Left ventricle myocardium inferior (tissue), 1 donor: ENCODE results near the gene TYROBP. TPM values are rescaled to one million over a fixed set of nuclear protein-coding genes. Genes with fewer than 3 reads are reported as not detected.

Source experiments
- DNase-seq: peaks from one replicate; pipeline ENCODE4 v3.0.0-alpha.2; 2020
- H3K27ac ChIP-seq: fragments of 200-600 bp; replicated peaks from 2 replicates; pipeline ENCODE4 v1.8.0; 2021
- H3K27me3 ChIP-seq: fragments of 200-600 bp; 2 replicates; pipeline ENCODE4 v1.8.0; 2021; ENCODE audit warnings: low read depth
- H3K36me3 ChIP-seq: fragments of 200-600 bp; 2 replicates; pipeline ENCODE4 v1.8.0; 2021
- H3K4me1 ChIP-seq: fragments of 200-600 bp; 2 replicates; pipeline ENCODE4 v1.8.0; 2021
- H3K4me3 ChIP-seq: fragments of 200-600 bp; 2 replicates; pipeline ENCODE4 v1.8.0; 2021; ENCODE audit warnings: mild to moderate bottlenecking, moderate library complexity
- H3K9me3 ChIP-seq: fragments of 200-600 bp; replicated peaks from 2 replicates; pipeline ENCODE4 v1.8.0; 2021
- intact Hi-C: fragments of 100-400 bp; cut with micrococcal nuclease; formaldehyde crosslinking; loops from one replicate; pipeline ENCODE4 v1.11.0; 2022
- total RNA-seq: library from RNA; stranded (reverse); fragmentation: NEBNext Ultra II Directional; extraction: Animal tissue kit (Norgen Biotek cat#: 25700); gene quantifications from one replicate; pipeline ENCODE4 v1.2.1, GENCODE V29; 2021
- TF ChIP-seq, protein P1 (sequence below): fragments of 200-600 bp; IDR thresholded peaks from 2 replicates; pipeline ENCODE4 v1.8.0; 2021; ENCODE audit warnings: antibody characterized with exemption, mild to moderate bottlenecking, borderline replicate concordance
- donor health status: DM: no; HTN: yes; CAD: no; lungs with severe emphysema.

Gene TYROBP
- total RNA-seq, 1 donor from 2014 or later = 26.2 TPM

DNA sequence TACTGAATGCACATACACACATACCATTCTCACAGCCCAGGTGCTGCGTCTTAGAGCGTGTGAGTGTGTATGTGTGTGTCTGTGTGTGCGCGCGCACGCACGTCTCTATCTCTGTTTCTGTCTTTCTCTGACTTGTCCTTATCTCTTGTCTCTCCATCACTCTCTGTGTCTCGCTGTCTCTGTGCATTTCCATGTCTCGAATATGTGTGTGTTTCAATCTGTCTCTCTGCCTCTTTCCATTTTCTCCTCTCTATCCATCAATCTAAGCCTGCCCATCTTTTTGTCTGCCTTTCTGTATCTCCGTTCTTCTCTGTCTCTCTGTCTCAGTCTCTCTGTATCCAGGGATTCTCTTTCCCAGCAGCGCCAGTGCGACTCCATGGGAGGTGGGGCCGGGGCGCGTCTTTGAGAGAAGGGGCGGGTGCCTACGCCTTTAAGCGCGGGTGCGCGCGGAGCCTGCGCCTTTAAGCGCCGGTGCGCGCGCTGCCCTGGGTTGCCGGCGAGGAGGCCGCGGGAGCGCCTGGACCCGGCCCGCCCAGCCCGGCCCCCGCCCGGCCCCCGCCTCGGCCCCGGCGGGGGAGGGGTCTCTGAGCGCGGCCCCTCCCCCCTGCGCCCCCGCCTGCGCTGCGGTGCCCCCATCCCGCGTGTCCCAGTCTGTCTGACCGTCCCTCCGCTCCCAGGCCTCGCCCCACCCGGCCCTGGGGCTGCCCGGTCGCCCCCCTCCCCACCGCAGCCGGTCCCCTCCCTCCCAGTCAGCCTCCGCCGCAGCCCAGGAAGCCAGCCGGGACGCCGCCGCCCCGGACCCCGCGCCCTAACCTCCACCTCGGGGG, 28.0 kb upstream of the TYROBP start, which contains the start of gene LRFN3:
Gene LRFN3 (plus strand): TSS at position 464 of the 827 bp plus-strand sequence. CDS start 3,052 bp downstream, outside the sequence.
- Histone ChIP-seq H3K9me3 (no peaks in the 10 kb centered on the region), H3K27me3 (no peaks in the 10 kb centered on the region), H3K36me3 (peaks cover 22% of the 10 kb centered on the region), H3K4me3 (peak within 1 kb of the TSS; percentile 71), H3K4me1 (peaks cover 35% of the 10 kb centered on the region), H3K27ac (peak within 1 kb of the TSS; percentile 76)
- peak; percentile 78 for DNase-seq
- TF ChIP-seq, protein P1, sequence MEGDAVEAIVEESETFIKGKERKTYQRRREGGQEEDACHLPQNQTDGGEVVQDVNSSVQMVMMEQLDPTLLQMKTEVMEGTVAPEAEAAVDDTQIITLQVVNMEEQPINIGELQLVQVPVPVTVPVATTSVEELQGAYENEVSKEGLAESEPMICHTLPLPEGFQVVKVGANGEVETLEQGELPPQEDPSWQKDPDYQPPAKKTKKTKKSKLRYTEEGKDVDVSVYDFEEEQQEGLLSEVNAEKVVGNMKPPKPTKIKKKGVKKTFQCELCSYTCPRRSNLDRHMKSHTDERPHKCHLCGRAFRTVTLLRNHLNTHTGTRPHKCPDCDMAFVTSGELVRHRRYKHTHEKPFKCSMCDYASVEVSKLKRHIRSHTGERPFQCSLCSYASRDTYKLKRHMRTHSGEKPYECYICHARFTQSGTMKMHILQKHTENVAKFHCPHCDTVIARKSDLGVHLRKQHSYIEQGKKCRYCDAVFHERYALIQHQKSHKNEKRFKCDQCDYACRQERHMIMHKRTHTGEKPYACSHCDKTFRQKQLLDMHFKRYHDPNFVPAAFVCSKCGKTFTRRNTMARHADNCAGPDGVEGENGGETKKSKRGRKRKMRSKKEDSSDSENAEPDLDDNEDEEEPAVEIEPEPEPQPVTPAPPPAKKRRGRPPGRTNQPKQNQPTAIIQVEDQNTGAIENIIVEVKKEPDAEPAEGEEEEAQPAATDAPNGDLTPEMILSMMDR = no peak
- intact Hi-C loops = loop anchor here (10.0 kb wide), 1 partner anchor 51 kb away; no protein-coding TSS in a partner anchor

DNA sequence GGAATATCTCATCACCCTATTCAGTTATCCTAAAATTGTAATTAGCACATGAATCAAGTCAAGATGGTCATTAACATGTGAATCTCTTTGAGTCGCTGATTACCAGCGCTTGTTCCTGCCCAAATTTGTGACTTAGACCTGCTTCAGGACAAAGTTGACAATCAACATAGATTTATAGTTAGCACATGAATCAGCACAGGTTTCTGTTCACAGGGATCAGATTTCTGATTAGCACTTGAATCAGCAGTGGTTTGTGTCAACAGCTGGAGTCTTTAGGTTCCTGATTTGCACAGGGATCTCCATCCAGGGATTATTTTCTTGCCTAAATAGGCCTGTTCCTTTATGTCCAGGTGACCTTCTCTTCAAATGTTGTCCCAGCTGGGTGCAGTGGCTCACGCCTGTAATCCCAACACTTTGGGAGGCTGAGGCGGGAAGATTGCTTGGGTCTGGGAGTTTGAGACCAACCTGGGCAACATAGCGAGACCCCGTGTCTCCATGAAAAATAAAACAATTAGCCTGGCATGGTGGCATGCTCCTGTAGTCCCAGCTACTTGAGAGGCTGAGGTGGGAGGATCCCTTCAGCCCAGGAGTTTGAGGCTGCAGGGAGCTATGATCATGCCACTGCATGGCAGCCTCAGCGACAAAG, 24.3 kb upstream of the TYROBP start:
- no peak for DNase-seq
- Histone ChIP-seq H3K4me1 (peaks cover 30% of the 10 kb centered on the region), H3K27ac (no peak overlapping the region), H3K27me3 (peaks cover 1% of the 10 kb centered on the region), H3K9me3 (no peaks in the 10 kb centered on the region), H3K36me3 (no peaks in the 10 kb centered on the region), H3K4me3 (no peak overlapping the region)
- TF ChIP-seq, protein P1 = no peak
- intact Hi-C loops = loop anchor here (10.0 kb wide), 1 partner anchor 48 kb away; no protein-coding TSS in a partner anchor

DNA sequence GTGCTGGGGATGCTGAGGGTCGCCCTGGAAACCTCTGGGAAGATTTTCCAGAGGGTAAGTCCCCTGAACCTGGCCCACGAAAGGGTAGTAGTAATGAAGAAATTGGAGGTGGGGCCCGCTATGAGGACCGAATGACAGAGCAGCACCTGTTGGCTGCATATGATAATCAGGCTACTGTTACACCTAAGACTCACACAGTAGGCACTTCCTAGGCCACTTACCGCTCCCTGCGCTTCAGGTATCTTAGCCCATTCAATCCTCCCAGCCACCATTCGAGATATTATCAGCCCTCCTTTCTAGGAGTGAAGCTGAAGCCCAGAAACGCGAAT, 23.7 kb upstream of the TYROBP start:
- Histone ChIP-seq H3K9me3 (no peaks in the 10 kb centered on the region), H3K27me3 (peaks cover 5% of the 10 kb centered on the region), H3K4me1 (peaks cover 24% of the 10 kb centered on the region), H3K4me3 (peak overlapping the region; percentile 42), H3K36me3 (no peaks in the 10 kb centered on the region), H3K27ac (peak overlapping the region; percentile 27)
- intact Hi-C loops = loop anchor here (10.0 kb wide), 1 partner anchor 47 kb away; no protein-coding TSS in a partner anchor
- TF ChIP-seq, protein P1 = peak; percentile 19
- no peak for DNase-seq

DNA sequence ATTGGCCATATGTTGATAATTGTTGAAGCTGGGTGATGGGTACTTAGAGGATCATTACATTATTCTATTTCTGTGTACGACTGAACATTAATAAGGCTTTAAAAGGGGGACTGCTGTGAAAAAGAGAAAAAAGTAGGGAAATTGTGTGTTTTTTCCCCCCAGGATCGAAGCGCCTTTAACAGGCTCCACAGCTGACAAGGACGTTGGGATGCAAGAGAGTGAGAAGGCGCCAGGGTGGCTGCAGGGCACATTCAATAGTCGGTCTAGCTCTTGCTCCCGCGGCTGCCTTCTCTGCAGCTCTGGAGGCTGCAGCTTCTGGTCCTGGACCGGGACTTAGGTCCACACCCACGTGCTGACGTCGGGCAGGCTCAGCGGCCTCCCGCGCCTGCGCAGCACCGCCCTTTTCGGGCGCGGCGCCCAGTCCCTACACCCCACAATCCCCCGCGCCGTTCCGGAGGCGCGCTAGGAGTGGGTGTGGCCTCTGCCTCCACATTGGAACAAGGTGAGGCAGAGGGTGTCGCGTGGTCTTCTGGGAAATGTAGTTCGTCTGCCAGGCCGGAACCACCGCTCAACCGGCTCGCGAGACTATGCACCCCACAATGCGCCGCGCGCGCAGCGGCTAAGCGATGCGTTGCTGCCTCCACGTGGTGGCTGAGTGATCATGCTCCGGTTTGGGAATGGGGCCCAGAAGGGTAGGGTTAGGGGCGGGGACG, 23.2 kb upstream of the TYROBP start:
- TF ChIP-seq, protein P1 = peak; percentile 88
- H3K36me3 ChIP-seq = no peaks in the 10 kb centered on the region
- peak overlapping the region; percentile 81 for H3K27ac ChIP-seq
- peak overlapping the region; percentile 54 for H3K4me3 ChIP-seq
- DNase-seq = peak; percentile 99
- H3K9me3 ChIP-seq = no peaks in the 10 kb centered on the region
- H3K27me3 ChIP-seq = peaks cover 10% of the 10 kb centered on the region
- intact Hi-C loops = loop anchor here (10.0 kb wide), 1 partner anchor 47 kb away; no protein-coding TSS in a partner anchor
- peaks cover 21% of the 10 kb centered on the region for H3K4me1 ChIP-seq

DNA sequence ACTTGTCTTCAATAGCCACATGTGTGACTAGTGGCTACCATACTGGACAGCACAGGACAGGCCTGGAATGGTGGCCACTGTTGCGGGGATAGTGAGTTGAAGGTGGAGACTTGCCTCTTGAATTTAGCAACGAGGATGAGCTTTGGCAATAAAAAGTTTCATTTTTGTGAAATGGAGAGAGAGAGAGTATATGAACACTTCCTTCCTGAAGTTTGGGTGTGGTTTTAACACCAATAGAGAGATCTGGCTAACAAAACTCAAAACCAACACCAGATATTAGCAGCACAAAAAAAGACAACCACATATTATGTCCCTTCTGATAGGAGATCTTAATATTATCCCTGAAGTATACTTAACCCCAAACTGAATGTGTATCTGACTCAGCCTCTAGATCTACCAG, 21.8 kb upstream of the TYROBP start:
- Histone ChIP-seq H3K9me3 (peaks cover 6% of the 10 kb centered on the region), H3K4me1 (peaks cover 9% of the 10 kb centered on the region), H3K36me3 (no peaks in the 10 kb centered on the region), H3K4me3 (no peak overlapping the region), H3K27ac (no peak overlapping the region), H3K27me3 (peaks cover 25% of the 10 kb centered on the region)
- no peak for DNase-seq
- intact Hi-C loops = loop anchor here (10.0 kb wide), 1 partner anchor 45 kb away; no protein-coding TSS in a partner anchor
- TF ChIP-seq, protein P1 = no peak
